HG03159 (cell line): Measurements from ENCODE around the gene GRHL3.

ENCODE experiments used
- ATAC-seq: cut with Tn5 transposase; IDR thresholded peaks from one replicate; pipeline ENCODE4 v1.9.1; 2021; ENCODE audit warnings: mild to moderate bottlenecking, moderate library complexity; ENCODE audit not compliant: unreplicated experiment

The GRHL3 gene

DNA sequence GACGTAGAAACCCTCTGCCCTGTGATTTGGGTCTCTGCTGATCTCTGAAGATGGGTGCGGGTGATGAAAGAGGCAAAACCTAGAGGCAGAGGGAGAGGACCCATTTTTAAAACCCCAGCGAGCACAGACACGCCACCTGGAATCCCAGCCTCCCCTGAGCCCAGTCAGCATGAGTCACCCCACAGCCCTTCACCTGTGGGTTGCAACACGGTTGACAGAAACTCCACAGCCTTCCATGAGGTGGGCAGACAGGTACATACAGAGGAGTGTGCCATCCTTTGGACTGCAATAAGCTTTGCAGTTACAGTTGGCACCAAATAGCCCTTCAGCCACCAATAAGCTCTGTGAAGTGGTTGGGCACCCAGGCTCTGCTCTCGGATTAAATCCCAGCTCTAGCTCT is 2.1 kb upstream of the GRHL3 start:
- no peak for ATAC-seq

DNA sequence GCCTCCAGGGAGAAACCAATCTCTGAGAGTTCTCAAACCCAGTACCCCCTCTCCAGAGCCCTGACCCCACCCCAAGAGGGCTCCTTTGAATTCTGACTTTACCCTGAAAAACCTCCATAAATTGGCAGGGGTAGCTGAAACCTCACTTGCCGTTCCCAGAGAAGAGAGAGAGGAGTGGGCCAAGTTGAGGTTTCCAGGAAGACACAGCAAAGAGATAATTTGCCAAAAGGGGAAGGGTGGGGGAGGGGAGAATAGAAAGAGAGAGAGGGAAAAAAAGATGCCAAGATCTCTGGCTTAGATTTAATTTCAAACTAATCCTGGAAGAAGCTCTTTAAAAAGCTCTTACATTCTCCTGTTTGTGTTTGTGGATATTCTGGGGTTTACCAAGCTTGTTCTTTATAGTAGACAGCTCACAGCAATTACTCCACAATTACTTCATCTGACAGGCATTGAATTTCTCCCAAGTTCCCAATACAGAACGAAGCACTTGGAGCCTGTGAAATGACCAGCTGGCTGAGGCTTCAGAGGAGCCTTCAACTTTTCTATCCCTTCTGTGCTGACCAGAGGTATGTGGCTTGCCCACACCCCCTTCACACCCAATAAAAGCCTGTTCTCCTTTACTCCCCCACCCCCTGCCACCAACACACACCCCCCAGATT is 1.1 kb upstream of the GRHL3 start:
- no peak for ATAC-seq

DNA sequence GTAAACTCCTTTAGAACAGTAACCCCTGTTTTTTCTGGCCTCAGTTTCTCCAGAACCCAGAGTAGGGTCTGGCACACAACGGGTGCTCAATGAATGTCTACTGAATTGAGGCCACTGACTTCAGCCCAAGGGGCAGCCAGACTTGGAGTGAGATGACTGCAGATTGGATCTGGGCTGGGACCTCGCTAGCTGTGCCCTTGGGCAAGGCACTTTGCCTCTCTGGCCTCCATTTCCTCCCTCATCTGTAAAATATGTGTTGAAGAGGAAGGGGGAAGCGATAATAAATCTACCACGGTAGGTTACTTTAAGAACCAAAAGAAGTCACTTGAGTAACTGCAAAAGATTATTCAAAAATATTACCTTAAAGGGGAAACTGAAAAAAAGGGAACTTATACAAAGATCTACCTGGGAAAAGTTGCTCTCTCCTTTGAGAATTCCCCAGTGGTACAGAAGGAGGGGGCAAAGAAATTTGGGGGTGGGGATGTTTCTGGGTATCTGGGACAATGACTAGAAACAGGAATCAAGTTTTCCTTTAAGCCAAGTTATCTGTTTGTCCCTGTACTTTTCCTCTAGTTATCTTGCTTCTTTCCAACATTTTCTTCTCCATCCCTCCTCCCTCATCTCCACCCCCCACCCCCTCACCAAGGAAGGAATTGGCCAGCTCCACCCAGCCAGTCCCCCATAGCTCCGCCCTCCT is 394 bp upstream of the GRHL3 start:
- no peak for ATAC-seq

DNA sequence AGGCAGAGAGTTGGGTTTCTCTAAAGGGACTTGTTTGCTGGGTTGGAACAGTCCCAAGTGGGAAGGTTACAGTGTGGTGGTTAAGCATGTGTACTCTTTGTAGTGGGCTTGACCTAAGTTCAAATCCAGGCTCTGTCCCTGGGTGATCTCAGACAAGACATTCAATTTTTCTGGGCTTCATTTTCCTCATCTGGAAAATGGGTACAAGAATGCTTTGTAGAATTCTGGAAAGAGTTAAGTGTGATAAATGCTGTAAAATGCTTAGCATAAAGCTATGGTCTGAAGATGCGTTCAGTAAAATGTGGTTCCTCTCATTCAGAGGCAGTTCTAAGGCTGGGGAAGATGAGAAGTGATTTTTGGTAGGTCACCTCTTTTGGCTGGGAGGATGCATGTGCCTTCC is 805 bp downstream of the GRHL3 start:
- ATAC-seq, result no peak

DNA sequence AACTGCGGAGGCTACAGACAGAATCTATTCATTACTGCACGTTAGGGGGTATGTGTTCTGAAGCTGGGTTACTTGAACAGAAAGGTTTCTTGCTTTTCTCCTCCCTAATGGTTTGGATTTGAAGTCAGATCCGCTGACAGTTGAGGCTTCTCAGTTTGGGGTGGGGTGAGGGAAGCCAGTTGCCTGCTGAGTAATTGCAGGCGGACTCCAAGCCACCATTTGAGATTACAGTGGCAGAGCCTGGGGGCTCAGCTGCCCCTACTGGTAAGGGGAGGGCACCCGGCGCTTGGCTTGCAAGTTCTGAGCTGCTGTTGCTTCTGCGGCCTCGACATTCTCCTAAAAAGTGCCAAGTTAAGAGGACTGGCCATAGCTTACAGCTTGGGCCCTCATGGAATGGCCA is 2.0 kb downstream of the GRHL3 start:
- no peak for ATAC-seq

DNA sequence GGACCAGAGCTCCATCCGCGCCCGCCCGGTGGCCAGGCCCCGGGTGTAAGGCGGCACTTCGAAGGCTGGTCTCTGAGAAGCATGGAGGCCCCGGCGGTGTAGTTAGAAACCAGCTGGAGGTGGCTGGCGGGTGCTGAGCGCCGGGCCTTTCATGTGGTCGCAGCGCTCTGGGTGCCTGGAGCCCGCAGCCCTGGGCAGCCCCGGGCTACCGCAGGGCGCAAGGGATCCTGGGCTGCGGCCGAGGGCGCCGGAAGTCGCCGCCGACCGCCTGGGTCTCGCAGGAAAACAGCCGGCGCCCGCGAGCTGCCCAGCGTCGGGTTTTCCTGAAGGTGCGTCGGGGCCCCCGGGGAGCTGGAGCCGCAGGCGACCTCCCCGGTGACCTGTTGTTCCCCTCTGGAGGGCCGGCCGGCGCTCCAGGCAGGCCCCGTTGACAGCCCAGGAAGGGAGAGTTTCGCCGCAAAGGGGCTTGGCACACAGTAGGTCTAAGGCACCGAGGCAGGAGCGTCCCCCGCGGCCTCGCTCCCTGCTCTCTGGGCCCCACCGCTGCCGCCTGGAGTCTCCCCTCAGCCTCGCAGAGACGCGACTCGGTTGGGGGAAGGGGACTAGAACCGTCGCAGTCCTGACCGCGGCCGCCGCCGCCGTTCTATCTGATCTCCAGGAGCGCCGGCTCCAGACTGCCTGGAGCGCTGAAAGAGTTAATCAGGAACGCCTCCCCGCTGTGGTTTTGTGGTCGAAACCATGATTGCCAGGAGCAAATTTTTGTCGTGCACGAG is 2.7 kb downstream of the GRHL3 start:
- ATAC-seq, result peak; percentile 59

DNA sequence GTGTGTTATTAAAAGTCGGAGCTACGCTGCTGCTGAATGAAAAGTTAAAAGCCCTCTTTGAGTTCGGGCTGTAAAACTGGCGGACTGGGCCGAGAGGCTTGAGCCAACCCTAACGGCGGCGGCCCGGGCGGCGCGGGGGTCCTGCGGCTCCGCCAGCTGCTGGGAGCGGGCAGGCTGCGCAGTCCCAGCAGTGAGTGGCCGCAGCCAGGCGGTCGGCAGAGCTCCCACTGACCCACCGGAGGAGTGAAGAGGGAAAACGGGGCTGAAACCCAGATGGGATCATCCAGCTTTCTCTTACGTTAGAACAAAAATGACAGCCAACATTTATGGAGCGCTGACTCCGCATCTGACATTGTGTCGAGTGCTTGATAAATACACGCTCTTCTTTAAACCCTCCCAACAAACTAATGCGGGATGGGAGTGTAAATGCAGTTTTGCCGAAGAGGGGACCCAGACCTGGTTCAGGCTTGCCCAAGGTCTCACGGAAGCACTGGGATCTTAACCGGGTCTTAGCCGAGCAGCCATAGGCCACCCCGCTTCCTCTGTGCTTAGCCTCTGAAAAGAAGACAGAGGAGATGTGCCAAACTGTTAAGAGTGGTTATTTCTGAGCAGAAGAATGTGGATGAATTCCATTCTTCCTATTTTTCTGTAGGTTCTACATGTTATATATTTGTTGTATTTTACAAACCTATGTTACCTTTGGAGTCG is 3.5 kb downstream of the GRHL3 start:
- ATAC-seq, result no peak

DNA sequence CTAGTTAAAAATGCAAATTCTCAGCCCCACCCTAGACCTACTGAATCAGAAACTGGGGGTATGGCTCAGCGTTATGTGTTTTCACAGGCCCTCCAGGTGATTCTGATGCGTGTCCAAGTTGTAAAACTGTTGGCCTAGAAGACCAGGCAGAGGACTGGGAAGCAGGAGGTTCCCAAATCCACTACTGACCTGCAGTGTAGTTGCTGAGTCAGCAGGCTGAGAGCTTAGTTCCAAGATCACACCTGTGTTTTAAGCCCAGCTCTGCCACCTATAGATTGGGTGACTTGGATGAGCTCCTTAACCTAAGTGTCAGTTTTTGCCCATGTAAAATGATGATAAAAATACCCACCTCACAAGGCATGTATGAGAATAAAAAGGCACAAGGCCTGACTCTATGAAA is 4.1 kb downstream of the GRHL3 start:
- no peak for ATAC-seq

DNA sequence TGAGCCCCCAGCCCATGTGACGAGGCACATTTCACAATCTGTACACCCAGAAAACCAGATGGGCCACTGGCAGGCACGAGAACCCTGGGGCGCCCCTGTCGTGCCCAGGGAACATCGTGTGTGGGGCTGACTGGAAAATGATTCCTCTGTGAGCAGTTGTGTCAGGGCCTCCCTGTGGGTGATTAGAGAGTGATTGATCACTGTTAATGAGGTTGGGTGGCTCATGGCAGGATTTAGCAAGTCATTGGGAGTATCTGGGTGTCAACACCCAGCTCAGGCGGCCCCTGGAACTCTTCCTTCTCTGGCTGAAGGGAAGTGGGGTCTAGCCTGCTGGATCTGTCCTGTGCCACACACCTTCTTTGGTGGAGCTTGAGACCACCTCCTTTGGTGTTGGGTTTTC is 5.7 kb downstream of the GRHL3 start:
- ATAC-seq, result no peak

DNA sequence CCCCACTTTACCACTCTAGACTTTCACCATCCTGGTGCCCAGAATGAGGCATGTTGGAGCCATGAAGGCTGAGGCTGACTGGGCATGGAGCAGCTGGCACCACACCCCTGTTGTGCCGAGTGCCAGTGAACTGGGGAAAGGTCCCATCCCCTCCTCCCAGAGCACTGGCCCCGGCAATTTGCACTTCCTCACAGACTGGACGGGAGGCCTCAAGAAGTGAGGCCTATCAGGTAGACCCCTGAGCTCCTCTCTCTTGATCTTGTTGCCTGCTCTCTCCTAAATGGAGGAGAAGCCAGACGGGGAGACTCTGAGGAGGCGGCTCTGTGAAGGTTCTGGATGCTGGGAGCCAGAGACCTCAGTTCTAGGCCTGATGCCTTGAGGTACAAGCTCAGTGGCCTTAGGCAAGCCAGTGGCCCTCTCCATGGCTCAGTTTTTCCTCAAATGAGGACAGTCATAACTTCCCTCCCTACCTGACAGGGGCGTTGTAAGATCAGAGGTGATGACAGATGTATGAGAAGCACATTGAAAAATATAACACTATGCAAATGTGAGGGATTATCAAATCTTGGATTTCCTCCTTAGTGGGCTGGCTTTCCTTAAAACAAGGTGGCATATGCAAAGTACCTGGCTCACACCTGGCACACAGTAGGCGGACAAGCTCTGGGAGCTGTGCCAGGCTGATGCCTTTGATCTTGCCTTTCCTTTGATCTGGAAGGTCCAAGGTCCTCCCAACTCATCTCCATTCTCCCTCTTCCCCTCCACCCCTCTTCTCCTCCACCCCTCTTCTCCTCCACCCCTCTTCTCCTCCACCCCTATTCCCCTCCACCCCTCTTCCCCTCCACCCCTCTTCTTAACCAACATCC is 6.7 kb downstream of the GRHL3 start:
- no peak for ATAC-seq

DNA sequence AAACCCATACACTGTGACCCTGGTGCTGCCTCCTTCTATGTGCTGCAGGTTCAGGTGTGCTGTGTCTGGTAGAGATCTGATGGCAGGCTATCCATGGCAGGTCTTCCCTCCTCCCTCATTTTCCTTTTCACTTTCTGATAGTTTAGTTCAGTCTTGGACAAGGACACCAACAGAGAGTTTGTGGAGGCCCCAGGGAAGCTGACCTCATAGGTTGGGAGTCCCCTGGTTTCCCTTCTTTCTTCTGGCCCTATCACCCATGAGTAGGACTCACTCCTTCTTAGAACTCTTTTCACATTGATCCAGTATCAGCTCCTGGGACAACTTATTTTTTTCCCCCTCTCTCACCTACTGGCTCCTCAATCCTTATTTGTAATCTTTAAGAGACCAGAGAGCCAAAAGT is 8.3 kb downstream of the GRHL3 start:
- ATAC-seq, result no peak

DNA sequence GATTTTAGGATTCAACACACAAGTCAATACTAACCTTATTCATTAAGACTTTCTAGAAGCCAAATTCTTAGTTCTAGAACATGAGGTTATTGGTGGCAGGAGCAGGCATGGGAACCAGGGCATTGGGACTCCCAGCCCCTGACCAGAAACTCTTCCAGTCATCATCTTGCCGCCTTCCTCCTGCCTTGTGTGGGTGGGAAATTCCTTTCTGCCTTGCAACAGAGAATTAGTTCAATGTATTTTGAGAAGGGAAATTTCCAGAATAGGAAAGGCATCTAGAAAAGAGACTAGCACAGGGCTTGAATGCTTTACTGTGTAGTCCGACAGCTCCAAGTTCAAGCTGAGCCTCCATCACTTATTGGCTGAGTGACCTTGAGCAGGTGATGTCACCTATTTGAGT is 8.7 kb downstream of the GRHL3 start:
- ATAC-seq, result no peak

DNA sequence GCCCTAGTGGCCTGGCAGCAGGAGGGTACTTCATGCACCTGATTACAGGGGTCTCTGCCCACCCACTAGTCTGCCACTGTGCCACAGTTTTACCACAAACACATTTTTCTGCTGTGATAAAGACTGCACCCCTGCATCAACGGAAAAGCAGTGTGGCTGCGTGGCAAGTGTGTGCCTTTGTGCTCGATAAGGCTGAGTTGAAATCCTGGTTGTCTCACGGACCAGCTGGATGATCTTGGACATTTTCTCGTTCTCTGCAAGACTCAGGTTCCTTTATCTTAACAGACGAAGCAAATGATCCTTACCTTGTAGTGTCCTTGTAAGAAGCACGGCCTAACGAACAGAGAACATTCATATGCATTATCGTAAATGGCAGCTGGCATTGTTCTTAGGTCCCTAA is 10.2 kb downstream of the GRHL3 start:
- ATAC-seq, result no peak

DNA sequence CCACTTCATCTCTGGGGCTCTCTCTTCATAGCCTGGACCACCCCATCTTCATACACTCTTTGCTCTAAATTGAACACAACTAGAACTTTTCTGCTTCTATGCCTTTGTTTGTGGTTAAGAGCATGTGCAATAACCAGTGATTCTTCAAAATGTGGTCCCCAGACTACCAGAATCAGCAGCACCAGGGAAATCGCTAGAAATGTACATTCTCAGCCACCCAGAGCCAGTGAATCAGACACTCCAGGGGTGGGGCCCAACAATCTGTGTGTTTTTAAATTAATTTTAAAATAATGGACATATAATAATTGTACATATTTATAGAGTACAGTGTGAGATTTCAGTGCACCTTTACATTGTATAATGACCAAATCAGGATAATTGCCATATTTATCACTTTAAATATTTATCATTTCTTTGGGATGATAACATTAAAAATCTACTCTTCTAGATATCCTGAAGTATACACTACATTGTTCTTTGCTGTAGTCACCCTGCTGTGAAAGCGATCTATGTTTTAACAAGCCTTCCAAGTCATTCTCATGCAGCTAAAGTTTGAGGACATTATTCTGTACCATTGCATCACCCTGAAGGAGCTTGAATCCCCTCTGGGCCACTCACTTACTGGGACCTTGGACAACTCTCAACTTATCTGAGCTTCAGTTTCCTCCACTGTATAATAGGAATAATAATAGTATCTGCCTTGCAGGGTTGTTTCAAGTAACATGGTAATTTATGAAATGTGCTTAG is 10.8 kb downstream of the GRHL3 start:
- ATAC-seq, result no peak

DNA sequence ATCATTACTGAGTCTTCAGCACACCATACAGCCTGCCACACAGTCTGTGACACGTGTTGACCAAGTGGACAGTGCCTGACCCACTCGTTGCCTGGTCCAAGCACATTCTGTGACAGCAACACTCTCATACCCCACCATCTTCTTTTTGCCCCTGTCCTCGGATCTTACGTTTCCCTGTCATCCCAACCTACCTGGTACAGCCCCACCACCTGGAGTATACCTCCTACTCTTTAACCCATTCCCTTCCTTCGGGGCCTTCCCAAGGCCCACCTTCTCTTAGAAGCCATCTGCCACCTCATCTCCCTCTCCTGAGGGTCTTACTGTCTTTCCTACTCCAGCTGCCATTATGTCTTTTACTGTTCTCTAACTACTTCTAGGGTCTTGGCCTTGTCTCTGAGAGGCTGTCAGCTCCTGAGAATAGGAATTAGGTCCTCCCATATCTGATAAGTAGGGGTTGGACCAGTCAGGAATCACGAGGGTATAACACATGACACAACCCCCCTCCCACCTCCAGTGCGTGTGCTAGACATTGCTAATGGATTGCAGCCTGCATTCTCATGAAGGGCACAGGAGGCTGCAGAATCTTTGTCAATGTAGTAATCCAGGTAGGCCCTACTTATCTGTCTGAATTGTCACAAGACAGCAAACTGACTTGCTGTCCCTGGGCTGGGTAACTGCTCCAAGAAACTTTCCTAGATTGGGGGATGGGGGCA is 13.0 kb downstream of the GRHL3 start:
- no peak for ATAC-seq

DNA sequence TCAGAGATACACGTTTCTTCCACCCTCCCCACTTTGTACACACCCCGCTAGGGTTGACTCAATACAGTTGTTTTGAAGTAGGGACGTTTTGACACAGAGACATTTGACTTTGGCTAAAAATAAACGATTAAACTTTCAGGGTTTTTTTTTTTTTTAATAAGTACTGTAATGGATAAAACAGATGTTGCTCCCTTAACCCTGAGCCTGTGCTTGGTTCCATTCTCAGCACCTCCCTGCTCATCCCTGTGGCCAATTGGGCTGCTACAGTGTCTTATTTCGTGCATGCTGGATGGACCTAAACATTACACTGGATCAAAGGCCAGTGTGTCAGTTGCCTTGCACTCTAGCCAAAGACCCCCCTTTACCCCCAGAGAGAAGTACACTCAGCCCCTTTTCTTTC is 16.9 kb downstream of the GRHL3 start:
- ATAC-seq, result no peak

DNA sequence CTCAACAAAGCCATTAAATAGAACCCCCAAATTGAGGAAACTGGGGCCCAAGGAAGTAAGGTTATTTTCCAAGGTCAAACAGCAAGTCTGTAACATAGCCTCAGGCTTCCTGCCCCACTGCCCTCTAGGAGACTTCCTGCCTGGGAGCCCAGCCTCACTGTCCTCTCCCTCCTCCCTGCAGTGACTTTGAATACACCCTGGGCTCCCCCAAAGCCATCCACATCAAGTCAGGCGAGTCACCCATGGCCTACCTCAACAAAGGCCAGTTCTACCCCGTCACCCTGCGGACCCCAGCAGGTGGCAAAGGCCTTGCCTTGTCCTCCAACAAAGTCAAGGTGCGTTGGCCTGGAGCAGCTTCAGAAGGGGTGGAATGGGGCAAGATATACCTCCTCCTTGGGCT is 18.3 kb downstream of the GRHL3 start:
- no peak for ATAC-seq

DNA sequence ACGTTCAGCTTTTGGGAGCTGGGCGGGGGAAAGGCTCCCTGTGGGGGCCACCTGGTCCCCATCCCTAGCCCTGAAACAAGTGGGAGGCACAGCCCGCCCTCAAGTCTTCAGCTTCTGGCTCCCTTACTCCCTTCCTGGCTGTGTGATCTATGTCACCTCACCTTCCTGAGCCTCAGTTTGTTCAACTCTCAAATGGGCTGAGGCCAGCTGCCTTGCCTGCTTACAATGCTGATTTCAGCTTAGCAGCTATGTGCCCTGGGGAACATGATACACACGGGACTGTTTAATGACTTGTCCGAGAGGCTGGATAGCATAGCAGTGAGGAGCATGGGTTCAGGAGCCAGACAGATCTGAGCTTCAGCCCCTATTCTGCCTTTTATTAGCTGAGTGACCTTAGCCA is 19.3 kb downstream of the GRHL3 start:
- no peak for ATAC-seq

DNA sequence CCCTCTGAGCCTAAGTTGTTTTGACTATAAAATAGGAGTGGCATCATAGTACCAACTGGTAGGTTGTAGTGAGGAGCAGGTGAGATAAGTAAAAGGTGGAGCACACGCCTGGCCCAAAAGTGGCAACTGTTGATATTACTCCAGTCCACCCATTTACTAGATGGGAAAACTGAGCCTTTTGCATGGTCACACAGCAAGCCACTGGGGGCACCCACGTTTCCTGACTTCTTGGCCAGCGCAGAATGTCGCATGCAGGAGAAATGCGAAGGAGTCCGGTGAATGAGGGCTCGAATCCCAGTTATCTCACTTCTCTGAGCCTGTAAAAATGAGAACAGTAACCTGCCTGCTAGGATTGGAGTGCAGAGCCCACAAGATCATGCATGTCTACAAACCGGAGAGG is 20.8 kb downstream of the GRHL3 start:
- no peak for ATAC-seq
